Endothelial cell of umbilical vein (primary cell): Measurements from ENCODE around the gene NFIL3. TPM values are rescaled to one million over a fixed set of nuclear protein-coding genes. Genes with fewer than 3 reads are reported as not detected.

ENCODE experiments used
- BruUV-seq: library from RNA; stranded (reverse); fragments of 400-500 nt; replicated peaks from 2 replicates; lab custom pipeline; 2021; lab: Mats Ljungman, UMichigan
- CTCF ChIA-PET: fragments of 300-600, 350-600 bp; sonication (Branson Sonifier 250); formaldehyde crosslinking; loops from one replicate; lab custom pipeline; 2021; ENCODE audit warnings: antibody characterized with exemption, inconsistent platforms; lab: Charles Lee
- POLR2A ChIA-PET: fragments of 300-600, 350-600 bp; sonication (Branson Sonifier 250); formaldehyde crosslinking; loops from one replicate; lab custom pipeline; 2021; ENCODE audit warnings: antibody characterized with exemption, inconsistent platforms; lab: Charles Lee
- DNase-seq: peaks from one replicate; pipeline ENCODE4 v3.0.0-alpha.2; 2011; ENCODE audit warnings: low read depth, low spot score
- FAIRE-seq: peaks from 2 replicates; lab custom pipeline; 2011; peaks lifted over from hg19 to GRCh38; lab: Jason Lieb, UNC
- H2AFZ ChIP-seq: 2 replicates; pipeline ENCODE4 v1.6.0; 2012; ENCODE audit warnings: low read depth, low read length, control low read depth, inconsistent platforms
- H3K27ac ChIP-seq: 2 replicates; pipeline ENCODE4 v1.5.1; 2011; ENCODE audit warnings: low read depth, mild to moderate bottlenecking, control low read depth, low read length, moderate library complexity; ENCODE audit not compliant: insufficient read depth
- H3K27me3 ChIP-seq, 2 experiments: 2 replicates each; pipeline versions ENCODE4 v1.6.0 to v1.6.1; 2011; ENCODE audit warnings: low read length in 2 of 2, mixed read lengths in 1 of 2; ENCODE audit not compliant: control insufficient read depth in 2 of 2, insufficient read depth in 2 of 2
- H3K36me3 ChIP-seq, 2 experiments: 2 replicates in 1 of 2; 3 replicates in 1 of 2; pipeline ENCODE4 v1.5.1; 2011; ENCODE audit warnings: low read length in 2 of 2, mild to moderate bottlenecking in 1 of 2, moderate library complexity in 1 of 2; ENCODE audit not compliant: control insufficient read depth in 2 of 2, insufficient read depth in 2 of 2; ENCODE audit errors: extremely low read depth in 1 of 2
- H3K4me1 ChIP-seq: 3 replicates; pipeline ENCODE4 v1.5.1; 2011; ENCODE audit warnings: mild to moderate bottlenecking, low read length; ENCODE audit not compliant: control insufficient read depth, insufficient read depth; ENCODE audit errors: extremely low read depth
- H3K4me2 ChIP-seq: 2 replicates; pipeline ENCODE4 v1.6.1; 2011; ENCODE audit warnings: low read length, control low read depth, mixed read lengths; ENCODE audit not compliant: insufficient read depth
- H3K4me3 ChIP-seq, 3 experiments: fragments of 200-600 bp in 1 of 3; sonication (generic), shearing (Covaris generic) in 1 of 3; replicated peaks in 1 of 3; 2 replicates each; pipeline ENCODE4 v1.5.1; 2011 to 2016; ENCODE audit warnings: control low read depth in 3 of 3, low read length in 3 of 3, mild to moderate bottlenecking in 2 of 3, inconsistent platforms in 1 of 3, low read depth in 1 of 3, moderate library complexity in 1 of 3; ENCODE audit not compliant: insufficient read depth in 1 of 3
- H3K79me2 ChIP-seq: 2 replicates; pipeline ENCODE4 v1.6.0; 2012; ENCODE audit warnings: low read length, inconsistent platforms; ENCODE audit not compliant: control insufficient read depth, insufficient read depth
- H3K9ac ChIP-seq: replicated peaks from 2 replicates; pipeline ENCODE3; 2011; ENCODE audit warnings: low read length, control low read depth; ENCODE audit not compliant: insufficient read depth; ENCODE audit errors: extremely low read depth
- H3K9me1 ChIP-seq: replicated peaks from 3 replicates; pipeline ENCODE4 v1.6.0; 2011; ENCODE audit warnings: mild to moderate bottlenecking, low read length; ENCODE audit not compliant: control insufficient read depth, insufficient read depth; ENCODE audit errors: extremely low read depth
- H3K9me3 ChIP-seq: replicated peaks from 2 replicates; pipeline ENCODE4 v1.5.1; 2012; ENCODE audit warnings: low read length, inconsistent platforms; ENCODE audit not compliant: control insufficient read depth, insufficient read depth
- H4K20me1 ChIP-seq: replicated peaks from 2 replicates; pipeline ENCODE3; 2011; ENCODE audit warnings: mild to moderate bottlenecking, low read length; ENCODE audit not compliant: control insufficient read depth, insufficient read depth; ENCODE audit errors: extremely low read depth
- CTCF ChIP-seq, 2 donors: IDR thresholded peaks; 1 replicate in 1 of 2; 2 replicates in 1 of 2; pipeline ENCODE4 v1.5.1; 2011; ENCODE audit warnings: low read length in 2 of 2, mild to moderate bottlenecking in 2 of 2, moderate library complexity in 2 of 2, control low read depth in 1 of 2, inconsistent platforms in 1 of 2, low read depth in 1 of 2; ENCODE audit not compliant: insufficient read depth in 1 of 2; ENCODE audit errors: extremely low read depth in 1 of 2
- EZH2 ChIP-seq: IDR thresholded peaks from 2 replicates; pipeline ENCODE4 v1.6.1; 2012; ENCODE audit warnings: borderline replicate concordance, low read depth, mild to moderate bottlenecking, moderate library complexity, low read length, inconsistent platforms; ENCODE audit not compliant: severe bottlenecking
- GATA2 ChIP-seq: IDR thresholded peaks from 2 replicates; pipeline ENCODE4 v1.7.0; 2011; ENCODE audit warnings: low read depth, mild to moderate bottlenecking, moderate library complexity, mixed read lengths, low read length; ENCODE audit not compliant: insufficient read length, insufficient read depth
- MYC ChIP-seq: IDR thresholded peaks from one replicate; pipeline ENCODE4 v1.6.1; 2011; ENCODE audit warnings: mild to moderate bottlenecking, low read depth, low read length
- POLR2A ChIP-seq: IDR thresholded peaks from 2 replicates; pipeline ENCODE4 v1.6.1; 2012; ENCODE audit warnings: low read depth, mild to moderate bottlenecking, control low read depth, low read length
- POLR2AphosphoS5 ChIP-seq: IDR thresholded peaks from 2 replicates; pipeline ENCODE4 v1.6.1; 2012; ENCODE audit warnings: low read depth, mild to moderate bottlenecking, control low read depth, low read length, moderate library complexity; ENCODE audit not compliant: insufficient read depth
- dilution Hi-C: fragments of 300-500 bp; cut with MboI; formaldehyde crosslinking; loops from one replicate; pipeline ENCODE4 v1.15.0; 2019; ENCODE audit warnings: low sequenced_read_pairs; ENCODE audit not compliant: extremely low pct_ligation_motif_present
- intact Hi-C: fragments of 100-400 bp; cut with micrococcal nuclease; formaldehyde crosslinking; loops from one replicate; pipeline ENCODE4 v1.10.0; 2022
- polyA plus RNA-seq, 4 experiments: library from polyadenylated mRNA; depleted of rRNA in 3 of 4; stranded (reverse) in 3 of 4; unstranded in 1 of 4; fragments of >200 nt; gene quantifications; 2 replicates each; pipeline versions ENCODE4 v1.2.1 to v1.2.3, GENCODE V29; 2011 to 2012; ENCODE audit warnings: missing spikeins in 1 of 4
- total RNA-seq: library from RNA; stranded (reverse); gene quantifications from 2 replicates; pipeline ENCODE4 v1.2.3, GENCODE V29; 2021
- TF ChIP-seq, protein P1 (sequence below): IDR thresholded peaks from 2 replicates; pipeline ENCODE4 v1.6.1; 2011; ENCODE audit not compliant: insufficient read depth, insufficient read length

Gene NFIL3
- total and polyA plus RNA-seq, 2 donors (not counting 3 experiments of a cell fraction or from before 2014, with no cell fraction given) = 2.9 to 10.5 TPM

- dilution Hi-C loops = no loop called here
- no peak overlapping the region for H3K27ac ChIP-seq
- BruUV-seq = no TSS peak
- no peak for TF ChIP-seq POLR2A
- TF ChIP-seq POLR2AphosphoS5 = no peak
- TF ChIP-seq, protein P1, sequence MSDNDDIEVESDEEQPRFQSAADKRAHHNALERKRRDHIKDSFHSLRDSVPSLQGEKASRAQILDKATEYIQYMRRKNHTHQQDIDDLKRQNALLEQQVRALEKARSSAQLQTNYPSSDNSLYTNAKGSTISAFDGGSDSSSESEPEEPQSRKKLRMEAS = no peak
- no peak for TF ChIP-seq GATA2
- TF ChIP-seq EZH2 = no peak
- intact Hi-C loops = no loop called here
- H3K9ac ChIP-seq = no peak overlapping the region
- no peak overlapping the region for H3K4me3 ChIP-seq
- POLR2A ChIA-PET = no interaction called here
- no peaks in the 10 kb centered on the region for H3K9me3 ChIP-seq
- no peaks in the 10 kb centered on the region for H3K27me3 ChIP-seq
- no peak for FAIRE-seq
- H4K20me1 ChIP-seq = no peaks in the 10 kb centered on the region
- no peaks in the 10 kb centered on the region for H3K4me1 ChIP-seq
- H3K9me1 ChIP-seq = no peaks in the 10 kb centered on the region
- CTCF ChIA-PET = no interaction called here
- no peaks in the 10 kb centered on the region for H3K36me3 ChIP-seq
- H3K79me2 ChIP-seq = no peaks in the 10 kb centered on the region
- DNase-seq = no peak
- H3K4me2 ChIP-seq = no peak overlapping the region
- H2AFZ ChIP-seq = no peak overlapping the region
Observed at GRCh38 chr9:91458906-91459305, 35.3 kb upstream of the NFIL3 start.

DNA sequence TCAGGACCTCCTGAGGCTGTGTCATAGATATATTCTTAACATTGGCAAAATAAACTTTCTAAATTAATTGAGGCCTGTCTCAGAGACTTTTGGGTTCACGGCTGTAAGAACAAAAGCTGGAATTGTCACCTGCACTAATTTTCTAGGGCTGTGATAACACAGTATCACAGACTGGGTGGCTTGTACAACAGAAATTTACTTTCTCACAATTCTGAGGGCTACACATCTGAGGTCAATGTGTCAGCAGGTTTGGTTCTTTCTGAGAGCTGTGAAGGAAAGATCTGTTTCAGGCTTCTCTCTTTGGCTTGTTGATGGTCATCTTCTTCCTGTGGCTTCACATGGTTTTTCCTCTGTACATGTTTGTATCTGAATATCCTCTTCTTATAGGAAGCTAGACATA lies 29.2 kb upstream of the NFIL3 start:
- peaks cover 0 to 14% of the 10 kb centered on the region in 2 experiments for H3K27me3 ChIP-seq
- H3K9ac ChIP-seq = no peak overlapping the region
- ChIA-PET CTCF (interaction anchor here (1.2 kb wide), 1 partner anchor 19 kb away, joined by 3 read pairs; no protein-coding TSS in a partner anchor), POLR2A (no interaction called here)
- intact Hi-C loops = no loop called here
- H4K20me1 ChIP-seq = no peaks in the 10 kb centered on the region
- H3K36me3 ChIP-seq = no peaks in the 10 kb centered on the region
- no peaks in the 10 kb centered on the region for H3K9me3 ChIP-seq
- BruUV-seq = no TSS peak
- FAIRE-seq = no peak
- no peak overlapping the region for H3K4me3 ChIP-seq
- DNase-seq = no peak
- no peaks in the 10 kb centered on the region for H3K4me1 ChIP-seq
- no peak overlapping the region for H3K27ac ChIP-seq
- H2AFZ ChIP-seq = no peak overlapping the region
- TF ChIP-seq CTCF (IDR thresholded peaks at IDR 0.05; ENCODE audit: extremely low read depth in 1 of 2, insufficient read depth in 1 of 2, low read depth in 1 of 2, low read length in 2 of 2) (no peak), MYC (no peak), EZH2 (no peak), POLR2AphosphoS5 (no peak)
- dilution Hi-C loops = no loop called here
- H3K79me2 ChIP-seq = no peaks in the 10 kb centered on the region
- no peak overlapping the region for H3K4me2 ChIP-seq
- H3K9me1 ChIP-seq = no peaks in the 10 kb centered on the region
